ENCODE results near the gene ADGRD1.

Gene ADGRD1

GRCh38 chr12:130968611-130969010 lies 14.9 kb downstream of the ADGRD1 start:
- DNase-seq, result no peak

GRCh38 chr12:130969223-130969622 lies 15.5 kb downstream of the ADGRD1 start:
- DNase-seq, result no peak

GRCh38 chr12:130970165-130970907 lies 16.6 kb downstream of the ADGRD1 start:
- no peak for DNase-seq

- no peak for DNase-seq
Measured at GRCh38 chr12:130970908-130971233, 17.2 kb downstream of the ADGRD1 start.

GRCh38 chr12:130971925-130972585 lies 18.3 kb downstream of the ADGRD1 start:
- no peak for DNase-seq

GRCh38 chr12:130972586-130972950 lies 18.9 kb downstream of the ADGRD1 start:
- no peak for DNase-seq

- no peak for DNase-seq
Measured at GRCh38 chr12:130973109-130973508, 19.4 kb downstream of the ADGRD1 start.

GRCh38 chr12:130973906-130974305 lies 20.2 kb downstream of the ADGRD1 start:
- no peak for DNase-seq

GRCh38 chr12:130975116-130975515 lies 21.4 kb downstream of the ADGRD1 start:
- DNase-seq, result no peak

GRCh38 chr12:130976171-130976720 lies 22.5 kb downstream of the ADGRD1 start:
- DNase-seq, result no peak

GRCh38 chr12:130977046-130977742 lies 23.5 kb downstream of the ADGRD1 start:
- no peak for DNase-seq

GRCh38 chr12:130977743-130978095 lies 24.0 kb downstream of the ADGRD1 start:
- DNase-seq, result no peak

- DNase-seq, result no peak
Measured at GRCh38 chr12:130978785-130979184, 25.1 kb downstream of the ADGRD1 start.

GRCh38 chr12:130981074-130981742 lies 27.5 kb downstream of the ADGRD1 start:
- no peak for DNase-seq

- no peak for DNase-seq
Measured at GRCh38 chr12:130981911-130982310, 28.2 kb downstream of the ADGRD1 start.

- no peak for DNase-seq
Measured at GRCh38 chr12:130982565-130983225, 29.0 kb downstream of the ADGRD1 start.

GRCh38 chr12:130983328-130984017 lies 29.8 kb downstream of the ADGRD1 start:
- DNase-seq, result no peak

- DNase-seq, result no peak
Measured at GRCh38 chr12:130984183-130985058, 30.7 kb downstream of the ADGRD1 start.

- DNase-seq, result no peak
Measured at GRCh38 chr12:130987151-130987931, 33.6 kb downstream of the ADGRD1 start.

- DNase-seq, result no peak
Measured at GRCh38 chr12:130988261-130988660, 34.6 kb downstream of the ADGRD1 start.

All from activated CD8-positive, alpha-beta memory T cell treated with anti-CD3 and anti-CD28 coated beads, Interleukin-2, amount 50 U/mL, for 48 hours (primary cell).